Panc1 (cell line): ENCODE measurements around the gene IL19. TPM values are rescaled to one million over a fixed set of nuclear protein-coding genes. Genes with fewer than 3 reads are reported as not detected.

Source experiments
- ATAC-seq: fragments of 200-7000 bp; cut with Tn5 transposase; 2 replicates; pipeline ENCODE4 v1.9.1; 2020; ENCODE audit warnings: mild to moderate bottlenecking, moderate library complexity
- BruUV-seq: library from RNA; stranded (reverse); fragments of 400-500 nt; replicated peaks from 2 replicates; lab custom pipeline; 2021; lab: Mats Ljungman, UMichigan
- CTCF ChIA-PET: fragments of 300-600 bp; sonication (Branson Sonifier 250); formaldehyde crosslinking; loops from one replicate; lab custom pipeline; 2022; ENCODE audit warnings: antibody characterized with exemption; lab: Charles Lee
- POLR2A ChIA-PET: fragments of 300-600 bp; sonication (Branson Sonifier 250); formaldehyde crosslinking; loops from one replicate; lab custom pipeline; 2022; ENCODE audit warnings: antibody characterized with exemption; lab: Charles Lee
- DNase-seq: peaks from one replicate; pipeline ENCODE4 v3.0.0-alpha.2; 2010; ENCODE audit warnings: low read depth, low spot score
- H3K27ac ChIP-seq: 2 replicates; pipeline ENCODE4 v1.5.1; 2011; ENCODE audit warnings: mild to moderate bottlenecking, low read length, inconsistent platforms
- H3K27me3 ChIP-seq: fragments of 200-500 bp; sonication (Bioruptor generic); 2 replicates; pipeline ENCODE4 v1.6.0; 2014; ENCODE audit warnings: low read length, inconsistent platforms; ENCODE audit not compliant: control insufficient read depth, insufficient read depth
- H3K36me3 ChIP-seq: fragments of 200-500 bp; sonication (Bioruptor generic); 2 replicates; pipeline ENCODE4 v1.5.1; 2014; ENCODE audit warnings: inconsistent platforms, mild to moderate bottlenecking, low read length, moderate library complexity; ENCODE audit not compliant: control insufficient read depth, insufficient read depth
- H3K4me1 ChIP-seq: 2 replicates; pipeline ENCODE4 v1.5.1; 2011; ENCODE audit warnings: inconsistent platforms, mild to moderate bottlenecking, low read length, moderate library complexity; ENCODE audit not compliant: control insufficient read depth, insufficient read depth
- H3K4me3 ChIP-seq, 2 experiments: 2 replicates each; pipeline ENCODE4 v1.5.1; 2011 to 2012; ENCODE audit warnings: low read depth in 2 of 2, low read length in 2 of 2, mild to moderate bottlenecking in 2 of 2, inconsistent platforms in 1 of 2, moderate library complexity in 1 of 2
- H3K9me3 ChIP-seq: fragments of 200-500 bp; sonication (Bioruptor generic); 2 replicates; pipeline ENCODE4 v1.5.1; 2014; ENCODE audit warnings: low read depth, mild to moderate bottlenecking, inconsistent platforms, low read length, moderate library complexity; ENCODE audit not compliant: control insufficient read depth, insufficient read depth
- POLR2AphosphoS5 ChIP-seq: IDR thresholded peaks from 2 replicates; pipeline ENCODE4 v1.6.1; 2012; ENCODE audit warnings: mild to moderate bottlenecking, low read depth, low read length, moderate library complexity
- SIN3A ChIP-seq: IDR thresholded peaks from 2 replicates; pipeline ENCODE4 v1.6.1; 2012; ENCODE audit warnings: low read depth, mild to moderate bottlenecking, low read length, moderate library complexity, borderline replicate concordance; ENCODE audit not compliant: insufficient read depth
- TCF7L2 ChIP-seq: IDR thresholded peaks from 2 replicates; pipeline ENCODE4 v1.6.1; 2011; ENCODE audit warnings: mild to moderate bottlenecking, low read depth, low read length, inconsistent platforms
- in situ Hi-C: cut with HindIII; loops from 2 replicates; pipeline ENCODE4 v1.10.0; 2016; ENCODE audit warnings: low sequenced_read_pairs, low pct_unique_long_range_greater_than_20kb
- intact Hi-C: fragments of 100-400 bp; cut with micrococcal nuclease; formaldehyde crosslinking; loops from one replicate; pipeline ENCODE4 v1.10.0; 2022; ENCODE audit not compliant: unreplicated experiment
- total RNA-seq: library from RNA; stranded (reverse); gene quantifications from one replicate; pipeline ENCODE4 v1.2.1, GENCODE V29; 2021; ENCODE audit not compliant: unreplicated experiment
- TF ChIP-seq, protein P1 (sequence below), 2 experiments: IDR thresholded peaks; 2 replicates each; pipeline ENCODE4 v1.6.1; 2011 to 2012; ENCODE audit warnings: low read depth in 2 of 2, control low read depth in 1 of 2, low read length in 1 of 2, mild to moderate bottlenecking in 1 of 2, moderate library complexity in 1 of 2; ENCODE audit not compliant: insufficient read depth in 1 of 2
- TF ChIP-seq, protein P2 (sequence below): fragments of 450-650 bp; IDR thresholded peaks from 2 replicates; pipeline ENCODE4 v1.5.1; 2017; ENCODE audit warnings: mild to moderate bottlenecking

The IL19 gene
- total RNA-seq, 1 experiment from 2014 or later = not detected

DNA sequence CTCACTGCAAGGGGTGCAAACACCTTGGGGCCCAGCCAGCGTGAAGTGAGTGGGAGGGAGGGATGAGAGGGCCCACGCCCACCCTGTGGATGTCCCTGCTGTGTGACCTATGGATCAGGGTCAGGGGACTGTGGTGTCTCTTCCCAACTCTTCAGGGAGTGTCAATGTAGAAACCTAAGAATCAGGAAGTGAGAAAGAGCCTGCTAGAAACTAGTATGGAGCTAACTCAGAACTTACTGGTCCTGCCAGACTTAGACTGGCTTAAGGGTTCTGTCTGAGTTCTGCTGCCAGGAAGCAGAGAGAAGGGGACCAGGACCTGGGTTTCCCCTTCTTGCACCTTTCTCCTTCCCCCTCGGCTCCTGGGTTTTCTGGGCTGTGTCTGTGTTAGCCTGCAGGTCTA lies 3.5 kb downstream of the IL19 start:
- ChIA-PET POLR2A (no interaction called here), CTCF (no interaction called here)
- in situ Hi-C loops (no loop called here), intact Hi-C loops (no loop called here)
- H3K9me3 ChIP-seq = no peaks in the 10 kb centered on the region
- no peaks in the 10 kb centered on the region for H3K36me3 ChIP-seq
- no TSS peak for BruUV-seq
- TF ChIP-seq, protein P1, sequence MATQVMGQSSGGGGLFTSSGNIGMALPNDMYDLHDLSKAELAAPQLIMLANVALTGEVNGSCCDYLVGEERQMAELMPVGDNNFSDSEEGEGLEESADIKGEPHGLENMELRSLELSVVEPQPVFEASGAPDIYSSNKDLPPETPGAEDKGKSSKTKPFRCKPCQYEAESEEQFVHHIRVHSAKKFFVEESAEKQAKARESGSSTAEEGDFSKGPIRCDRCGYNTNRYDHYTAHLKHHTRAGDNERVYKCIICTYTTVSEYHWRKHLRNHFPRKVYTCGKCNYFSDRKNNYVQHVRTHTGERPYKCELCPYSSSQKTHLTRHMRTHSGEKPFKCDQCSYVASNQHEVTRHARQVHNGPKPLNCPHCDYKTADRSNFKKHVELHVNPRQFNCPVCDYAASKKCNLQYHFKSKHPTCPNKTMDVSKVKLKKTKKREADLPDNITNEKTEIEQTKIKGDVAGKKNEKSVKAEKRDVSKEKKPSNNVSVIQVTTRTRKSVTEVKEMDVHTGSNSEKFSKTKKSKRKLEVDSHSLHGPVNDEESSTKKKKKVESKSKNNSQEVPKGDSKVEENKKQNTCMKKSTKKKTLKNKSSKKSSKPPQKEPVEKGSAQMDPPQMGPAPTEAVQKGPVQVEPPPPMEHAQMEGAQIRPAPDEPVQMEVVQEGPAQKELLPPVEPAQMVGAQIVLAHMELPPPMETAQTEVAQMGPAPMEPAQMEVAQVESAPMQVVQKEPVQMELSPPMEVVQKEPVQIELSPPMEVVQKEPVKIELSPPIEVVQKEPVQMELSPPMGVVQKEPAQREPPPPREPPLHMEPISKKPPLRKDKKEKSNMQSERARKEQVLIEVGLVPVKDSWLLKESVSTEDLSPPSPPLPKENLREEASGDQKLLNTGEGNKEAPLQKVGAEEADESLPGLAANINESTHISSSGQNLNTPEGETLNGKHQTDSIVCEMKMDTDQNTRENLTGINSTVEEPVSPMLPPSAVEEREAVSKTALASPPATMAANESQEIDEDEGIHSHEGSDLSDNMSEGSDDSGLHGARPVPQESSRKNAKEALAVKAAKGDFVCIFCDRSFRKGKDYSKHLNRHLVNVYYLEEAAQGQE (IDR thresholded peaks at IDR 0.05; ENCODE audit: insufficient read depth in 1 of 2, low read depth in 2 of 2, low read length in 1 of 2) = no peak
- TF ChIP-seq SIN3A = no peak
- H3K27ac ChIP-seq = no peak overlapping the region
- no peaks in the 10 kb centered on the region for H3K4me1 ChIP-seq
- ATAC-seq (no peak), DNase-seq (no peak)
- peaks cover 27% of the 10 kb centered on the region for H3K27me3 ChIP-seq
- no peak overlapping the region for H3K4me3 ChIP-seq

- H3K27me3 ChIP-seq = peaks cover 23% of the 10 kb centered on the region
- ChIA-PET CTCF (interaction anchor here (0.7 kb wide), 2 partner anchors 35 to 166 kb away, joined by 3 to 14 read pairs; no protein-coding TSS in a partner anchor), POLR2A (interaction anchor here (0.6 kb wide), 2 partner anchors 11 to 38 kb away, joined by 4 to 9 read pairs; no protein-coding TSS in a partner anchor)
- no peak for DNase-seq
- BruUV-seq = no TSS peak
- no peak overlapping the region for H3K4me3 ChIP-seq
- no peaks in the 10 kb centered on the region for H3K4me1 ChIP-seq
- TF ChIP-seq POLR2AphosphoS5 (no peak), SIN3A (no peak), TCF7L2 (no peak)
- TF ChIP-seq, protein P1 (IDR thresholded peaks at IDR 0.05; ENCODE audit: insufficient read depth in 1 of 2, low read depth in 2 of 2, low read length in 1 of 2) = no peak
- TF ChIP-seq, protein P2, sequence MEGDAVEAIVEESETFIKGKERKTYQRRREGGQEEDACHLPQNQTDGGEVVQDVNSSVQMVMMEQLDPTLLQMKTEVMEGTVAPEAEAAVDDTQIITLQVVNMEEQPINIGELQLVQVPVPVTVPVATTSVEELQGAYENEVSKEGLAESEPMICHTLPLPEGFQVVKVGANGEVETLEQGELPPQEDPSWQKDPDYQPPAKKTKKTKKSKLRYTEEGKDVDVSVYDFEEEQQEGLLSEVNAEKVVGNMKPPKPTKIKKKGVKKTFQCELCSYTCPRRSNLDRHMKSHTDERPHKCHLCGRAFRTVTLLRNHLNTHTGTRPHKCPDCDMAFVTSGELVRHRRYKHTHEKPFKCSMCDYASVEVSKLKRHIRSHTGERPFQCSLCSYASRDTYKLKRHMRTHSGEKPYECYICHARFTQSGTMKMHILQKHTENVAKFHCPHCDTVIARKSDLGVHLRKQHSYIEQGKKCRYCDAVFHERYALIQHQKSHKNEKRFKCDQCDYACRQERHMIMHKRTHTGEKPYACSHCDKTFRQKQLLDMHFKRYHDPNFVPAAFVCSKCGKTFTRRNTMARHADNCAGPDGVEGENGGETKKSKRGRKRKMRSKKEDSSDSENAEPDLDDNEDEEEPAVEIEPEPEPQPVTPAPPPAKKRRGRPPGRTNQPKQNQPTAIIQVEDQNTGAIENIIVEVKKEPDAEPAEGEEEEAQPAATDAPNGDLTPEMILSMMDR = no peak
- in situ Hi-C loops (no loop called here), intact Hi-C loops (no loop called here)
- no peak for ATAC-seq
- H3K36me3 ChIP-seq = no peaks in the 10 kb centered on the region
- no peaks in the 10 kb centered on the region for H3K9me3 ChIP-seq
- no peak overlapping the region for H3K27ac ChIP-seq
Observed at GRCh38 chr1:206776229-206776628, 5.7 kb downstream of the IL19 start.
